SK-N-SH (cell line): Measurements from ENCODE around the gene ESRP2.

Experiments used
- CTCF ChIP-seq: fragments of 200-600 bp; sonication (generic); IDR thresholded peaks from 2 replicates; pipeline ENCODE4 v1.6.1; 2017; ENCODE audit warnings: antibody characterized with exemption, mild to moderate bottlenecking, moderate library complexity
- EZH2phosphoT487 ChIP-seq: fragments of 200-600 bp; sonication (generic); IDR thresholded peaks from 2 replicates; pipeline ENCODE4 v1.6.1; 2017; ENCODE audit warnings: low read depth, mixed run types, mild to moderate bottlenecking, antibody characterized with exemption, moderate library complexity, borderline replicate concordance
- FOXJ3 ChIP-seq: sonication (generic); formaldehyde crosslinking; IDR thresholded peaks from 2 replicates; pipeline ENCODE4 v1.5.1; 2020; ENCODE audit warnings: mild to moderate bottlenecking, missing genetic modification reagents
- MAX ChIP-seq: IDR thresholded peaks from 2 replicates; pipeline ENCODE4 v1.4.0; 2012; ENCODE audit warnings: low read depth
- MEF2A ChIP-seq: IDR thresholded peaks from 2 replicates; pipeline ENCODE4 v1.4.0; 2012; ENCODE audit warnings: low read depth, borderline replicate concordance
- POLR2AphosphoS5 ChIP-seq: IDR thresholded peaks from 2 replicates; pipeline ENCODE4 v1.6.1; 2012; ENCODE audit warnings: low read depth, low read length
- RAD21 ChIP-seq: IDR thresholded peaks from 2 replicates; pipeline ENCODE4 v1.6.1; 2012; ENCODE audit warnings: mild to moderate bottlenecking, low read length
- REST ChIP-seq: IDR thresholded peaks from 2 replicates; pipeline ENCODE4 v1.6.1; 2012; ENCODE audit warnings: mild to moderate bottlenecking, low read depth, low read length, moderate library complexity
- RFX5 ChIP-seq: IDR thresholded peaks from 2 replicates; pipeline ENCODE4 v1.6.1; 2012; ENCODE audit warnings: mild to moderate bottlenecking, improper control_type of control experiment, low read length
- SMC3 ChIP-seq: IDR thresholded peaks from 2 replicates; pipeline ENCODE4 v1.6.1; 2012; ENCODE audit warnings: low read depth, low read length, improper control_type of control experiment
- TCF12 ChIP-seq: IDR thresholded peaks from 2 replicates; pipeline ENCODE4 v1.4.0; 2012
- USF1 ChIP-seq: IDR thresholded peaks from 2 replicates; pipeline ENCODE4 v1.4.0; 2012; ENCODE audit warnings: low read depth, borderline replicate concordance
- USF2 ChIP-seq: fragments of 150-350 bp; IDR thresholded peaks from 2 replicates; pipeline ENCODE4 v1.6.1; 2017; ENCODE audit warnings: antibody characterized with exemption, low read length, low read depth, borderline replicate concordance
- YY1 ChIP-seq: IDR thresholded peaks from 2 replicates; pipeline ENCODE4 v1.4.0; 2012; ENCODE audit warnings: low read depth, mild to moderate bottlenecking

- TF ChIP-seq CTCF (no peak), USF2 (no peak), USF1 (no peak), TCF12 (no peak), YY1 (no peak), FOXJ3 (CRISPR knock-in tag) (no peak), POLR2AphosphoS5 (no peak), RAD21 (no peak), REST (no peak), RFX5 (no peak), EZH2phosphoT487 (no peak), SMC3 (no peak), MAX (no peak), MEF2A (no peak)
Measured at GRCh38 chr16:68247400-68247799, 11.5 kb upstream of the ESRP2 start.
